Transverse colon (tissue), 4 donors: ENCODE data around the gene PBX2.

Source experiments
- EP300 ChIP-seq: sonication (generic); formaldehyde crosslinking; IDR thresholded peaks from one replicate; pipeline ENCODE4 v1.6.1; 2017; ENCODE audit warnings: antibody characterized with exemption, low read depth
- POLR2A ChIP-seq: fragments of 450-650 bp; IDR thresholded peaks from one replicate; pipeline ENCODE4 v1.6.1; 2016; ENCODE audit warnings: antibody characterized with exemption, mild to moderate bottlenecking, moderate library complexity
- POLR2AphosphoS5 ChIP-seq, 3 donors: sonication (generic); formaldehyde crosslinking; IDR thresholded peaks; one replicate each; pipeline ENCODE4 v1.6.1; 2016; ENCODE audit warnings: antibody characterized with exemption in 3 of 3
- TF ChIP-seq, protein P1 (sequence below), 5 experiments: fragments of 200-600 bp in 3 of 5; fragments of 450-650 bp in 2 of 5; sonication (generic) in 3 of 5; IDR thresholded peaks; 1 replicate in 2 of 5; 2 replicates in 3 of 5; pipeline ENCODE4 v1.5.1; 2016 to 2017; ENCODE audit warnings: antibody characterized with exemption in 5 of 5, inconsistent platforms in 3 of 5, mild to moderate bottlenecking in 2 of 5, moderate library complexity in 1 of 5

DNA sequence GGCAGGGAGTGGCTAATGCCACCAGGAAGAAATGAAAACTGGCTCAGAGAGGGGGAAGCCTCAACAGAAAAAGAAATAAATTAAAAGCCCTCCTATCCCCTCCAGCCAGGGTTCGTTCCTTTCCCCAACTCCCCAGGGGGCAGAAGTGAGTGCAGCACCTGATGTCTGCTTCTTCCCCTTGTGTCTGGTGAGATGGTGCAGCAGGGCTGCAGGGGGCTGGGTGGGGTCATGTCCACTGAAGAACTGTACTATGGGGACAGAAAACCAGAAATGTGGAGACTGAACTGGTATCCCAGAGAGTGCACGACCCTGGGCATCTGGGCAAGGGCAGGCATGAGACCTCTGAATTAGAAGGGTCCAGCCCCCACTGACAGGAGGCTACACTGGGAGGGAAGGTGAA, 21.7 kb downstream of the PBX2 start:
- TF ChIP-seq, protein P1, sequence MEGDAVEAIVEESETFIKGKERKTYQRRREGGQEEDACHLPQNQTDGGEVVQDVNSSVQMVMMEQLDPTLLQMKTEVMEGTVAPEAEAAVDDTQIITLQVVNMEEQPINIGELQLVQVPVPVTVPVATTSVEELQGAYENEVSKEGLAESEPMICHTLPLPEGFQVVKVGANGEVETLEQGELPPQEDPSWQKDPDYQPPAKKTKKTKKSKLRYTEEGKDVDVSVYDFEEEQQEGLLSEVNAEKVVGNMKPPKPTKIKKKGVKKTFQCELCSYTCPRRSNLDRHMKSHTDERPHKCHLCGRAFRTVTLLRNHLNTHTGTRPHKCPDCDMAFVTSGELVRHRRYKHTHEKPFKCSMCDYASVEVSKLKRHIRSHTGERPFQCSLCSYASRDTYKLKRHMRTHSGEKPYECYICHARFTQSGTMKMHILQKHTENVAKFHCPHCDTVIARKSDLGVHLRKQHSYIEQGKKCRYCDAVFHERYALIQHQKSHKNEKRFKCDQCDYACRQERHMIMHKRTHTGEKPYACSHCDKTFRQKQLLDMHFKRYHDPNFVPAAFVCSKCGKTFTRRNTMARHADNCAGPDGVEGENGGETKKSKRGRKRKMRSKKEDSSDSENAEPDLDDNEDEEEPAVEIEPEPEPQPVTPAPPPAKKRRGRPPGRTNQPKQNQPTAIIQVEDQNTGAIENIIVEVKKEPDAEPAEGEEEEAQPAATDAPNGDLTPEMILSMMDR (IDR thresholded peaks at IDR 0.05), result no peak
- TF ChIP-seq POLR2A (no peak), POLR2AphosphoS5 (IDR thresholded peaks at IDR 0.05) (no peak), EP300 (no peak)
